ENCODE data around the gene KCNS3.
"Not testable (repeated sequence)": the region's sequence is repeated elsewhere in the genome, so short reads cannot be mapped to it uniquely, and the experiment has no call there.

Gene KCNS3

GRCh38 chr2:17950006-17950405 is 71.5 kb downstream of the KCNS3 start:
- DNase-seq = no peak

DNA sequence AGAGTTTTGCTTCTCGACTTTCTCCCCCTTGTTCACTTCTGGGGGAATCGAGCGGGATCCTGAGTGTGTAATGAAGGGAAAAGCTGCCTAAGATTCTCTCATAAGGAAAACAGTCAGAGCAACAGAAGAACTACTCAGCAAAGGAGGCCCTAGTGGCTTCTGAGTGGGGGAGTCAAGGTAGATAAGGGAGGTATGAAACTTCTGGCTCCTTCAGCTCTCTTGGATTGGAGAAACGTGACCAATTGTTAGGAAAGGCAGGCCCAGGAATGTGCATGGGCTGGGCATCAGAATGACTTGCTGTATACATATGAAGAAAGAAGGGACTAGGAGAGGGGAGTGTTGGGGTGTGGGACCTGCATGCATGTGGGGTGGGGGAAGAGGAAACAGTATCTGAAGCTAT is 73.1 kb downstream of the KCNS3 start:
- no peak for DNase-seq

DNA sequence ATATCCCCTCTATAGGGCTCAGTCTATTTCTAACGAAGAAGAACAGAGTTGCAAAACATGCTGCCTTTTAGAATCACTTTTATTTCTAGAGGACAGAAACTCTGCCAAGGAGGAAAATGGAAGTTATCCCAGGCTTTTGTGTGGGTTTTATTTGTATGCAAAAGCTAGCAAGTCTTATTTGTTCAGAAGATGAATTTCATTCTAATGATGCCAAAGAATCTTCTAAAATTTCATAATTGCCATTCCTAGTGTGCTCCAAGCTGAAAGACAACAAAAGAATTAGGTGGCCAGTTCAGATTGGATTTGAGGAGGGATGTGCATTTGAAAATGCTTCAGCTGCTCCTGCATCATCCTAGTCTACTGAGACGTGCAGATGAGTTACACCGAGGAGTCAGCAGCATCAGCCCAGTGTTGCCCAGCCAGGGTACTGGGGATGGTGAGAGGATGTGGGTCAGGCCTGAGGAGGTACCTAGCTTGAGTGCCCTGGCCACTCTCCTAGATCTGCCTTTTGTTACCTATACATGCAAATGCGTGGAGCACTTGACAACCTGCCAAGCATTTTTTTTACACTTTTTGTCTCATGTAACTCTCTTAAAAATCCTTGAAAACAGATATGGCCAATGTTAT is 80.1 kb downstream of the KCNS3 start:
- no peak for DNase-seq

- no peak for DNase-seq
Measured at GRCh38 chr2:17959356-17959755, 80.9 kb downstream of the KCNS3 start.

- DNase-seq = no peak
Measured at GRCh38 chr2:17959833-17960232, 81.4 kb downstream of the KCNS3 start.

GRCh38 chr2:17960925-17961324 is 82.5 kb downstream of the KCNS3 start:
- DNase-seq = no peak

DNA sequence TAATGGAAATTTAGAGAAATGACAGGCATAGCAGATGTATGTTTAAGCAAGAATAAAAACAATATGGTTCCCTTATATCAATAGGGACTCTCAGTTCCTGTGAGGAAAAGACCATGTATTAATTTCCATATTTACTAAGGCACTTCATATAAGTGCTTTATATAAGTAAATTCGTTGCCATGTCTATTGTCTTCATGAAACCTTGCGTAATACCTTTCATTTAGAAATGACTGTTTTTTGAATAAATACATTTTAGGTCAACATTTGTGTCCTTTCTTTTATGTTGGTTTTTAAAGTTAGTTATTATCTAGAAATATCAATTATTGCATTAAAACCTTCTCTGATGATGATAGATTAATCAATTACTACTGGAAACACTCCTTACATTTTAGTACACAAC is 83.3 kb downstream of the KCNS3 start:
- no peak for DNase-seq

GRCh38 chr2:17962876-17963275 is 84.4 kb downstream of the KCNS3 start:
- DNase-seq = no peak

DNA sequence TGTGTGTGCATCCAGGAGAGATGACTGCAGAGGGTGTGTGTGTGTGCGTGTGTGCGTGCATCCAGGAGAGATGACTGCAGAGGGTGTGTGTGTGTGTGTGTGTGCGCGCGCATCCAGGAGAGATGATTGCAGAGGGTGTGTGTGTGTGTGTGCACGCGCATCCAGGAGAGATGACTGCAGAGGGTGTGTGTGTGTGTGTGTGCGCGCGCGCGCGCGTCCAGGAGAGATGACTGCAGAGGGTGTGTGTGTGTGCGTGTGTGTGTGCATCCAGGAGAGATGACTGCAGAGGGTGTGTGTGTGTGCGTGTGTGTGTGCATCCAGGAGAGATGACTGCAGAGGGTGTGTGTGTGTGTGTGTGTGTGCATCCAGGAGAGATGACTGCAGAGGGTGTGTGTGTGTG is 85.1 kb downstream of the KCNS3 start:
- not testable (repeated sequence) for DNase-seq

DNA sequence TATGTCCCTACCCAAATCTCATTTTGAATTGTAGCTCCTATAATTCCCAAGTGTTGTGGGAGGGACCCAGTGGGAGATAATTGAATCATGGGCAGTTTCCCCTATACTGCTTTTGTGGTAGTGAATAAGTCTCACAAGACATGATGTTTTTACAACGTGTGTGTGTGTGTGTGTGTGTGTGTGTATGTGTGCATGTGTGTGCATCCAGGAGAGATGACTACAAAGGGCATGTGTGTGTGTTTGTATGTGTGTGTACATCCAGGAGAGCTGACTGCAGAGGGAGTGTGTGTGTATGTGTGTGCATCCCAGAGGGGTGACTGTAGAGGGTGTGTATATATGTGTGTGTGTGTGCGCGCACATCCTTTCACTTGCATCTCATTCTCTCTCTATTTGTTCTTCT is 86.7 kb downstream of the KCNS3 start:
- DNase-seq = no peak

DNA sequence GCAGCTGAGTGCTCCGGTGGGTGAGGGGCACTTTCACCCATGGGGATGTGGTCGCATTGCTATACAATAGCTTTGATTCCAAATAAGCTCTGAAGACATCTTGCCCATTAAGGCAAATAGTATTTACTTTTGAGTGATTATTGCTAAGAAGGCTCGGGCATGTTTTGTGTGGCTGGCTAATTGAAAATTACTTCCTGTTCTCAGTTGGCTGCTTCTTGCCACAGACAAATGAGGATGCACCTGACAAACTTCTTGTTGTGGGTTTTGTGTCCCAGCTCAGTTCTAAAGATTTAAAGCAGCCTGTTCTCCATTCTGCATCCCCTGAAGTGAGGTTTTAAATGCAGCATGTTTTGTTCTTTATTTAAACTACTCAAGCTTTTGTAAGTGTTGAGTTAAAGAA is 88.3 kb downstream of the KCNS3 start:
- no peak for DNase-seq

GRCh38 chr2:17969661-17970060 is 91.2 kb downstream of the KCNS3 start:
- DNase-seq = no peak

- DNase-seq = no peak
Measured at GRCh38 chr2:17971531-17972125, 93.2 kb downstream of the KCNS3 start.

GRCh38 chr2:17972991-17973390 is 94.5 kb downstream of the KCNS3 start:
- DNase-seq = no peak

DNA sequence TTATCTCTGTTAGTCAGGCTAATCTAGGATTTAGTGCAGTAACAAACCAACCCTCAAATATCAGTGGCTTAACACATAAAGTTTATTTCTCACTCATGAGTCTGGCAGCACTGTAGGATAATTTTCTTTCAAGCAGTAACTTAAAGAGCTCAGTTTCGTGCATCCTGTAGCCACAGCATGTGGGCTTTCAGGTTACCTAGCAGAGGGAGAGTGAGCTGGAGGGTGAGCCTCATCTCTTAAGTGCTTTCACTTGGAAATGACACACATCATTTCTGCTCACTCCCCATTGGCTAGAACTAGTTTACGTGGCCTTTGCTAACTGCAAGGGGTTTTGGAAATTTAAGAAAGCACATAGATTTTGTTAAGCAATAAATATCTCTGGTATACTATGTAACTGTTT is 96.9 kb downstream of the KCNS3 start:
- DNase-seq = no peak

DNA sequence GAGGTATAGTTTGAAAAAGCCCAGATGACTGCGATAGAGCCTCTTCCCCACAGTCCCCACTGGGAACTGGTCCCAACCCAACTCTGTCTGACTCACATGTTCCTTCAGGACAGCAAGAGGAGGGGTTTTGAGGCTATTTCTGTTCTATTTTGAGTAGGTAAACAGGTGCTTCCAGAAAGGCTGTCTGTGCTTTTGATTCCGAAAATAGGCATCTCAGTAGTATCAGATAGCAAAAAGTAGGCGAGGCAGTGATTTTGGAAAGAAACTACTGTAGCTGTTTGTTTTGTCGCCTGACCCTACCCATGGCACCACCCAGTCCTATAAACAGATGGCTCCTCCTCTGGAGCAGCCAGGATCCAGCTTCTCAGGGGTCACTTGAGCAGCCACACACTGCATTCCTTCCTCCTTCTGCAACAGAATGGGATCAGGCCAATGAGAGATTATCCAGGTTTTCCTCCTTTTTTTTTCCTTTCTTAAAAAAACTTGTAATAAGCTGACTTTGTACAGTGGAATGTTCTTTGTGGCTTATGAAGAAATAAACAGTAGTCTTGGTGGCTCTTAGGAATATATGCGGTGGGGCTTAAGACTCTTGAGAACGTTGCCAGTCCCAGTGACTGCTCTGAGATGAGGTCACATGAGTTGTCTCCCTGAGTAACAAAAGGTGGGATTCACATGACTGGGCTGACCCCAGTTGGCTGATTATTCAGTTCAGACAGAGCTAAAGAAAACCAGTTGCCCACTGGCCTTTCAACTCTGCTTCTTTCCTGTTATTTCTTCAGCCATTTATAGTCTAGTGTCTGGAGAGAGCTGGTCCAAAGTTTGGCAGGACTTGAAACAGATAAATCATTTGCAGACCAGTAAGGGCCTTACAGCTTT is 98.6 kb downstream of the KCNS3 start:
- no peak for DNase-seq

GRCh38 chr2:17979707-17980106 is 101.2 kb downstream of the KCNS3 start:
- DNase-seq = no peak

DNA sequence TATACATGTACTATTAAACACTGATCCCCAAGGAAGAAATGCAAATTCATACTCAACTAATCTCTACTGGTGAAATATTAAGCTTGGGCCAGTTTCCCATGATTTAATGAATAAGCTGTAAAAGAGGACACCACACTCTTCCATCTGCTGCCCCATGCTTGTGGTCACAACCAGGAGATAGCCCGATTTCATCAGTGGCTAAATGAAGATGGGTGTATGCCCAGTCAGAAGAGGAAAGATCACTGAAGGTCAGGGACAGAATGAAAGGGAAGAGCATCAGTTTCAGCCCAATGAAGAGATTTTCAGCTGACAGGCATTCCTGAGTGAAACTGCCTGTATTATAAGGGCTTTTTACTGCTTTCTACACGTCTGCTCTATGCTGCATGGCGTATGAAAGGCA is 103.5 kb downstream of the KCNS3 start:
- DNase-seq = no peak

All from NCI-H526 (cell line).